SK-N-SH (cell line): ENCODE results near the gene ZCCHC2.

Experiments
- CTCF ChIP-seq: fragments of 200-600 bp; sonication (generic); IDR thresholded peaks from 2 replicates; pipeline ENCODE4 v1.6.1; 2017; ENCODE audit warnings: antibody characterized with exemption, mild to moderate bottlenecking, moderate library complexity
- ELF1 ChIP-seq: IDR thresholded peaks from 2 replicates; pipeline ENCODE4 v1.4.0; 2012
- EP300 ChIP-seq, 2 experiments: IDR thresholded peaks; 2 replicates each; pipeline versions ENCODE4 v1.4.0 to v1.6.1; 2012; ENCODE audit warnings: borderline replicate concordance in 1 of 2, low read depth in 1 of 2, low read length in 1 of 2
- FOSL2 ChIP-seq: IDR thresholded peaks from 2 replicates; pipeline ENCODE4 v1.4.0; 2012; ENCODE audit warnings: low read depth, mild to moderate bottlenecking, moderate library complexity, borderline replicate concordance
- NFIC ChIP-seq: IDR thresholded peaks from 2 replicates; pipeline ENCODE4 v1.4.0; 2012; ENCODE audit warnings: borderline replicate concordance
- POLR2AphosphoS5 ChIP-seq: IDR thresholded peaks from 2 replicates; pipeline ENCODE4 v1.6.1; 2012; ENCODE audit warnings: low read depth, low read length
- SIN3A ChIP-seq: IDR thresholded peaks from 2 replicates; pipeline ENCODE4 v1.6.1; 2012; ENCODE audit warnings: low read depth, mild to moderate bottlenecking, low read length, moderate library complexity, borderline replicate concordance
- YY1 ChIP-seq: IDR thresholded peaks from 2 replicates; pipeline ENCODE4 v1.4.0; 2012; ENCODE audit warnings: low read depth, mild to moderate bottlenecking
- ZBTB33 ChIP-seq: IDR thresholded peaks from 2 replicates; pipeline ENCODE4 v1.4.0; 2012; ENCODE audit warnings: low read depth, borderline replicate concordance

DNA sequence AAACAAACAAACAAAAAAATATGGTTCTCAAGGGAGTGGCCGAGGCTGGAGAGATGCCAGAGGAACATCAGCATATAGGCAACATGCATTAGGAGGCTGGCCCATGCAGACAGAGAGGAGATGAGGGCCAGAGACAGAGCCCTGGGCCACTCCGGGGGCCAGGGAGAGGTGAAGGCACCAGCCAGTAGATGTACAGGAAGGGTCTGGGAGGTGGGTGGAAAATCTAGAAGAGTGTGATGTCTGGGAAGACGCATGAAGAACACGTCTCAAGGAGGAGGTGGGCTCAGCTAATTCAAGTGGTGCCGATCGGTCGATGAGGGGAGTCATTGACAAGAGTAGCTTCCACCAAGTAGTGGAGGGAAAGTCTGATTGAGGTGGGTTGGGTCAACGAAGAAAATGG lies 79.9 kb downstream of the ZCCHC2 start:
- TF ChIP-seq ZBTB33, result no peak
- TF ChIP-seq FOSL2, result no peak
- TF ChIP-seq SIN3A, result no peak
- TF ChIP-seq ELF1, result no peak
- TF ChIP-seq YY1, result no peak
- no peak for TF ChIP-seq POLR2AphosphoS5
- no peak for TF ChIP-seq NFIC
- no peak for TF ChIP-seq EP300 (IDR thresholded peaks at IDR 0.05; ENCODE audit: borderline replicate concordance in 1 of 2, low read depth in 1 of 2, low read length in 1 of 2)
- no peak for TF ChIP-seq CTCF
